HCT116 (cell line): ENCODE results near the gene IGFBP7. TPM values are rescaled to one million over a fixed set of nuclear protein-coding genes. Genes with fewer than 3 reads are reported as not detected.

Source experiments
- ATAC-seq: fragments of 200-7000 bp; cut with Tn5 transposase; 2 replicates; pipeline ENCODE4 v1.9.1; 2020; ENCODE audit warnings: mild to moderate bottlenecking, moderate library complexity
- BruUV-seq: library from RNA; stranded (reverse); fragments of 400-500 nt; replicated peaks from 2 replicates; lab custom pipeline; 2021; lab: Mats Ljungman, UMichigan
- CTCF ChIA-PET: fragments of 300-600 bp; sonication (Branson Sonifier 250); formaldehyde crosslinking; loops from one replicate; lab custom pipeline; 2021; ENCODE audit warnings: antibody characterized with exemption; lab: Charles Lee
- POLR2A ChIA-PET: fragments of 300-600, 350-600 bp; sonication (Branson Sonifier 250); formaldehyde crosslinking; loops from one replicate; lab custom pipeline; 2021; ENCODE audit warnings: antibody characterized with exemption; lab: Charles Lee
- RAD21 ChIA-PET, 2 experiments: fragments of 300-600 bp; sonication (Branson Sonifier 250); formaldehyde crosslinking; loops; one replicate each; lab custom pipeline; 2023; ENCODE audit warnings: low total read pairs in 2 of 2; ENCODE audit not compliant: uncharacterized antibody in 2 of 2, unreplicated experiment in 2 of 2, low non-redundant PET in 1 of 2; lab: Charles Lee
- DNase-seq: peaks from one replicate; pipeline ENCODE4 v3.0.0-alpha.2; 2010; ENCODE audit warnings: low read depth, low spot score
- H2AFZ ChIP-seq: fragments of 200-600 bp; shearing (Covaris generic), sonication (generic); 2 replicates; pipeline ENCODE4 v1.6.1; 2017; ENCODE audit warnings: low read depth, mixed run types, mixed read lengths, antibody characterized with exemption, low read length; ENCODE audit not compliant: poor library complexity, severe bottlenecking
- H3K27ac ChIP-seq: 2 replicates; pipeline ENCODE4 v1.5.1; 2012; ENCODE audit warnings: low read depth, low read length
- H3K27me3 ChIP-seq: fragments of 200-600 bp; sonication (generic); 2 replicates; pipeline ENCODE4 v1.6.1; 2016; ENCODE audit warnings: mixed run types, low read length, mixed read lengths; ENCODE audit not compliant: insufficient read depth
- H3K36me3 ChIP-seq, 2 experiments: fragments of 200-500 bp in 1 of 2; fragments of 200-600 bp in 1 of 2; sonication (Bioruptor generic) in 1 of 2; sonication (generic) in 1 of 2; 2 replicates each; pipeline versions ENCODE4 v1.5.1 to v1.6.1; 2014 to 2016; ENCODE audit warnings: low read length in 2 of 2, inconsistent platforms in 1 of 2, mixed read lengths in 1 of 2, mixed run types in 1 of 2; ENCODE audit not compliant: insufficient read depth in 2 of 2, control insufficient read depth in 1 of 2
- H3K4me1 ChIP-seq, 2 experiments: fragments of 200-600 bp in 1 of 2; sonication (generic) in 1 of 2; 2 replicates each; pipeline versions ENCODE4 v1.5.1 to v1.6.1; 2012 to 2017; ENCODE audit warnings: low read length in 2 of 2, inconsistent platforms in 1 of 2, mild to moderate bottlenecking in 1 of 2, mixed read lengths in 1 of 2, mixed run types in 1 of 2, moderate library complexity in 1 of 2; ENCODE audit not compliant: insufficient read depth in 2 of 2, control insufficient read depth in 1 of 2
- H3K4me2 ChIP-seq: fragments of 200-600 bp; sonication (generic); 2 replicates; pipeline ENCODE4 v1.6.1; 2017; ENCODE audit warnings: mixed run types, low read length, mixed read lengths
- H3K4me3 ChIP-seq, 2 experiments: fragments of 200-600 bp in 1 of 2; sonication (generic) in 1 of 2; replicated peaks in 1 of 2; 2 replicates each; pipeline ENCODE4 v1.5.1; 2011 to 2016; ENCODE audit warnings: low read length in 2 of 2, control low read depth in 1 of 2, low read depth in 1 of 2, mild to moderate bottlenecking in 1 of 2, mixed read lengths in 1 of 2, mixed run types in 1 of 2
- H3K79me2 ChIP-seq: fragments of 200-600 bp; sonication (generic); 2 replicates; pipeline ENCODE4 v1.6.1; 2017; ENCODE audit warnings: mild to moderate bottlenecking, mixed run types, low read length, moderate library complexity, mixed read lengths; ENCODE audit not compliant: insufficient read depth
- H3K9ac ChIP-seq: fragments of 200-600 bp; sonication (generic); 2 replicates; pipeline ENCODE4 v1.6.1; 2016; ENCODE audit warnings: low read length, mixed read lengths
- H3K9me2 ChIP-seq: fragments of 200-600 bp; sonication (generic), shearing (Covaris generic); 2 replicates; pipeline ENCODE4 v1.6.1; 2017; ENCODE audit warnings: mixed run types, mild to moderate bottlenecking, moderate library complexity; ENCODE audit not compliant: insufficient read depth
- H3K9me3 ChIP-seq, 2 experiments: fragments of 200-500 bp in 1 of 2; fragments of 200-600 bp in 1 of 2; sonication (Bioruptor generic) in 1 of 2; sonication (generic) in 1 of 2; 2 replicates each; pipeline ENCODE4 v1.6.1; 2014 to 2017; ENCODE audit warnings: low read length in 2 of 2, mixed read lengths in 2 of 2, inconsistent platforms in 1 of 2, low read depth in 1 of 2, mild to moderate bottlenecking in 1 of 2, mixed run types in 1 of 2, moderate library complexity in 1 of 2; ENCODE audit not compliant: control insufficient read depth in 1 of 2, insufficient read depth in 1 of 2
- H4K20me1 ChIP-seq: fragments of 200-600 bp; sonication (generic), shearing (Covaris generic); 2 replicates; pipeline ENCODE4 v1.6.1; 2017; ENCODE audit warnings: mixed run types, mild to moderate bottlenecking, moderate library complexity; ENCODE audit not compliant: insufficient read depth
- CTCF ChIP-seq, 3 experiments: fragments of 200-600 bp in 1 of 3; sonication (generic) in 1 of 3; IDR thresholded peaks in 2 of 3; conservative IDR thresholded peaks in 1 of 3; 2 replicates each; pipeline ENCODE4 v1.5.1; 2012 to 2017; ENCODE audit warnings: low read depth in 2 of 3, low read length in 2 of 3, antibody characterized with exemption in 1 of 3, borderline replicate concordance in 1 of 3, control low read depth in 1 of 3, mild to moderate bottlenecking in 1 of 3, mixed read lengths in 1 of 3, mixed run types in 1 of 3, moderate library complexity in 1 of 3; ENCODE audit not compliant: insufficient read depth in 1 of 3
- EGR1 ChIP-seq: IDR thresholded peaks from 2 replicates; pipeline ENCODE4 v1.6.1; 2012; ENCODE audit warnings: low read depth
- ELF1 ChIP-seq: IDR thresholded peaks from 2 replicates; pipeline ENCODE4 v1.6.1; 2012; ENCODE audit warnings: low read depth, borderline replicate concordance
- FOSL1 ChIP-seq: IDR thresholded peaks from 2 replicates; pipeline ENCODE4 v1.6.1; 2012; ENCODE audit warnings: low read depth
- JUND ChIP-seq: IDR thresholded peaks from 2 replicates; pipeline ENCODE4 v1.6.1; 2012
- SIN3A ChIP-seq: IDR thresholded peaks from 2 replicates; pipeline ENCODE4 v1.6.1; 2012; ENCODE audit warnings: low read depth
- SRF ChIP-seq: IDR thresholded peaks from 2 replicates; pipeline ENCODE4 v1.6.1; 2012; ENCODE audit warnings: low read depth
- TCF7L2 ChIP-seq: IDR thresholded peaks from 2 replicates; pipeline ENCODE4 v1.7.0; 2011; ENCODE audit warnings: borderline replicate concordance, inconsistent platforms; ENCODE audit not compliant: insufficient read depth, insufficient read length; ENCODE audit errors: extremely low read depth
- ZFX ChIP-seq: fragments of 450-650 bp; IDR thresholded peaks from 2 replicates; pipeline ENCODE4 v1.6.1; 2017
- ZNF274 ChIP-seq: fragments of 200-500 bp; sonication (Bioruptor generic); IDR thresholded peaks from 2 replicates; pipeline ENCODE4 v1.6.1; 2014; ENCODE audit warnings: mild to moderate bottlenecking, low read depth, low read length, inconsistent platforms
- intact Hi-C: fragments of 100-400 bp; cut with micrococcal nuclease; formaldehyde crosslinking; loops from 2 replicates; pipeline ENCODE4 v1.10.0; 2022
- total RNA-seq: library from RNA; stranded (reverse); gene quantifications from one replicate; pipeline ENCODE4 v1.2.1, GENCODE V29; 2021; ENCODE audit not compliant: unreplicated experiment
- TF ChIP-seq, protein P1 (sequence below): IDR thresholded peaks from 2 replicates; pipeline ENCODE4 v1.6.1; 2012

The IGFBP7 gene
- total RNA-seq, 1 experiment from 2014 or later: 0.91 TPM

GRCh38 chr4:57055886-57056285, 54.3 kb downstream of the IGFBP7 start:
- no peak for TF ChIP-seq ZFX
- TF ChIP-seq TCF7L2: no peak
- no peak for TF ChIP-seq SRF
- no peak for TF ChIP-seq JUND
- TF ChIP-seq CTCF (IDR thresholded peaks at IDR 0.05 in 2 of 3, conservative IDR thresholded peaks at IDR 0.05 in 1 of 3; ENCODE audit: borderline replicate concordance in 1 of 3, insufficient read depth in 1 of 3, low read depth in 2 of 3, low read length in 2 of 3): no peak
- TF ChIP-seq, protein P1, sequence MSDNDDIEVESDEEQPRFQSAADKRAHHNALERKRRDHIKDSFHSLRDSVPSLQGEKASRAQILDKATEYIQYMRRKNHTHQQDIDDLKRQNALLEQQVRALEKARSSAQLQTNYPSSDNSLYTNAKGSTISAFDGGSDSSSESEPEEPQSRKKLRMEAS: no peak
- no peak for TF ChIP-seq ELF1
- TF ChIP-seq SIN3A: no peak
- TF ChIP-seq ZNF274: no peak
- no peak for TF ChIP-seq EGR1
- no peak for TF ChIP-seq FOSL1
- Histone ChIP-seq H3K9me2 (no peaks in the 10 kb centered on the region), H4K20me1 (no peaks in the 10 kb centered on the region), H3K27ac (no peak overlapping the region), H3K9me3 (no peaks in the 10 kb centered on the region), H3K36me3 (no peaks in the 10 kb centered on the region), H2AFZ (no peak overlapping the region), H3K4me2 (no peak overlapping the region), H3K27me3 (peaks cover 30% of the 10 kb centered on the region), H3K4me3 (no peak overlapping the region), H3K9ac (no peak overlapping the region), H3K79me2 (no peaks in the 10 kb centered on the region), H3K4me1 (no peaks in the 10 kb centered on the region)
- DNase-seq: no peak
- intact Hi-C loops: loop anchor here (5.0 kb wide), 1 partner anchor 76 kb away; no protein-coding TSS in a partner anchor
- CTCF ChIA-PET: no interaction called here
- no TSS peak for BruUV-seq
- RAD21 ChIA-PET: no interaction called here
- POLR2A ChIA-PET: no interaction called here
- ATAC-seq: no peak
